IPS-20b (cell line): Measurements from ENCODE around the gene PCDHB6.
"Not testable (repeated sequence)": the region's sequence is repeated elsewhere in the genome, so short reads cannot be mapped to it uniquely, and the experiment has no call there.

ENCODE experiments used
- H3K27ac ChIP-seq: one replicate; pipeline ENCODE4 v1.5.1; 2013; ENCODE audit warnings: low read length
- H3K27me3 ChIP-seq: 2 replicates; pipeline ENCODE4 v1.6.1; 2013; ENCODE audit warnings: mild to moderate bottlenecking, low read length, inconsistent platforms; ENCODE audit not compliant: insufficient read depth
- H3K36me3 ChIP-seq: 2 replicates; pipeline ENCODE4 v1.6.1; 2013; ENCODE audit warnings: low read depth, mild to moderate bottlenecking, inconsistent platforms, low read length, moderate library complexity; ENCODE audit not compliant: insufficient read depth
- H3K4me1 ChIP-seq: 2 replicates; pipeline ENCODE4 v1.6.1; 2013; ENCODE audit warnings: mild to moderate bottlenecking, control low read depth, inconsistent platforms, low read length, moderate library complexity; ENCODE audit not compliant: insufficient read depth
- H3K4me3 ChIP-seq: 2 replicates; pipeline ENCODE4 v1.5.1; 2013; ENCODE audit warnings: mild to moderate bottlenecking, low read length, inconsistent platforms
- H3K9ac ChIP-seq: 2 replicates; pipeline ENCODE4 v1.6.1; 2013; ENCODE audit warnings: low read depth, mild to moderate bottlenecking, inconsistent platforms, low read length, moderate library complexity
- H3K9me3 ChIP-seq: 2 replicates; pipeline ENCODE4 v1.6.1; 2013; ENCODE audit warnings: mild to moderate bottlenecking, low read depth, low read length, inconsistent platforms; ENCODE audit not compliant: insufficient read depth

Gene PCDHB6

GRCh38 chr5:141174291-141175104 lies 24.6 kb downstream of the PCDHB6 start:
- not testable (repeated sequence) for H3K9ac ChIP-seq, H3K4me1 ChIP-seq, H3K4me3 ChIP-seq, H3K27me3 ChIP-seq, H3K27ac ChIP-seq, H3K36me3 ChIP-seq
- peaks cover 28% of the 10 kb centered on the region; the same call in 1 of the 2 replicates for H3K9me3 ChIP-seq

DNA sequence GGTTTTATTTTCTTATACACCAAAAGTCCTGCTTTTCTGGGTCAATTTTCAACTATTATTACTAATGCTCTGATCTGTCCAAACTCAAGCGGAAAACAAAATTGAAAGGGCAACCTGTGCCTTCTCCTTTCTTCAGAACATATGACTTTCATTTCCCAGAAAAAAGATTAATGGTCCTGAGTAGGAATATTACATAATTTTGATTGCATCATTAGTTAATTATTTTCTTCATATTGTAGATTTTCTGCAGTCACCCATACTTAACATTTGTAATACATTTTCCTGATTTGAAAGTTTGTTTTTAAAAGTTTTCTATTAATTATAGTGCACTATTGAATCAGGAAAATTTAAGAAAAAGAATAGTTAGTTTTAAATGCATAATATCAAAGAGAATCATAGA lies 26.1 kb downstream of the PCDHB6 start:
- H3K9me3 ChIP-seq, result peaks cover 32% of the 10 kb centered on the region; the same call in 1 of the 2 replicates
- no peak overlapping the region for H3K4me3 ChIP-seq
- H3K27ac ChIP-seq, result no peak overlapping the region
- H3K4me1 ChIP-seq, result no peaks in the 10 kb centered on the region
- no peaks in the 10 kb centered on the region for H3K36me3 ChIP-seq
- H3K27me3 ChIP-seq, result no peaks in the 10 kb centered on the region
- no peak overlapping the region for H3K9ac ChIP-seq

DNA sequence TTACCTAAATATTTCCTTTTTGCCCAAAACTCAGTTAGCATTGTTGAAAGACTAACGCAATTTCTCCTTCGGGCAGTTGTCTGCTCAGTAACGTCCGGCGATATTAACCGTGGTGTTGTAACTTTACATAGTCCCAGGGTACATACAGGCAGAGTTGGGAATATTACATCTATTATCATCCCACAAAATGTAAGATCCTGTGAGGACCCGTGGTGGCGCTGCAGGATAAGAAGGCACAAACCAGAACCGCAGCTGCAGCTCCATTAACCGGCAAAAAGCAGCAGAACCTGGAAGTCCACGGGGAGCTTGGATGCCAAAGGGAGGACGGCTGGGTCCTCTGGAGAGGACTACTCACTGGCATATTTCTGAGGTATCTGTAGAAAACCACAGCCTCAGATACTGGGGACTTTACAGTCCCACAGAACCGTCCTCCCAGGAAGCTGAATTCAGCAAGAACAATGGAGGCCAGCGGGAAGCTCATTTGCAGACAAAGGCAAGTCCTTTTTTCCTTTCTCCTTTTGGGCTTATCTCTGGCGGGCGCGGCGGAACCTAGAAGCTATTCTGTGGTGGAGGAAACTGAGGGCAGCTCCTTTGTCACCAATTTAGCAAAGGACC lies 27.8 kb downstream of the PCDHB6 start, which contains the start of gene PCDHB8:
TSS of gene PCDHB8 (plus strand) at position 214 of the 615 bp plus-strand sequence. CDS start at position 459, 245 bp downstream.
- not testable (repeated sequence) for H3K27me3 ChIP-seq, H3K36me3 ChIP-seq, H3K4me3 ChIP-seq, H3K4me1 ChIP-seq, H3K27ac ChIP-seq, H3K9ac ChIP-seq
- H3K9me3 ChIP-seq, result peaks cover 32% of the 10 kb centered on the region; the same call in 1 of the 2 replicates

DNA sequence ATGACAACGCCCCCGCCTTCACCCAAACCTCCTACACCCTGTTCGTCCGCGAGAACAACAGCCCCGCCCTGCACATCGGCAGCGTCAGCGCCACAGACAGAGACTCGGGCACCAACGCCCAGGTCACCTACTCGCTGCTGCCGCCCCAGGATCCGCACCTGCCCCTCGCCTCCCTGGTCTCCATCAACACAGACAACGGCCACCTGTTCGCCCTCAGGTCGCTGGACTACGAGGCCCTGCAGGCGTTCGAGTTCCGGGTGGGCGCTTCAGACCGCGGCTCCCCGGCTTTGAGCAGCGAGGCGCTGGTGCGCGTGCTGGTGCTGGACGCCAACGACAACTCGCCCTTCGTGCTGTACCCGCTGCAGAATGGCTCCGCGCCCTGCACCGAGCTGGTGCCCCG lies 29.5 kb downstream of the PCDHB6 start:
- not testable (repeated sequence) for H3K9ac ChIP-seq, H3K27ac ChIP-seq, H3K27me3 ChIP-seq, H3K4me3 ChIP-seq, H3K36me3 ChIP-seq, H3K4me1 ChIP-seq
- peaks cover 32% of the 10 kb centered on the region; the same call in 1 of the 2 replicates for H3K9me3 ChIP-seq

DNA sequence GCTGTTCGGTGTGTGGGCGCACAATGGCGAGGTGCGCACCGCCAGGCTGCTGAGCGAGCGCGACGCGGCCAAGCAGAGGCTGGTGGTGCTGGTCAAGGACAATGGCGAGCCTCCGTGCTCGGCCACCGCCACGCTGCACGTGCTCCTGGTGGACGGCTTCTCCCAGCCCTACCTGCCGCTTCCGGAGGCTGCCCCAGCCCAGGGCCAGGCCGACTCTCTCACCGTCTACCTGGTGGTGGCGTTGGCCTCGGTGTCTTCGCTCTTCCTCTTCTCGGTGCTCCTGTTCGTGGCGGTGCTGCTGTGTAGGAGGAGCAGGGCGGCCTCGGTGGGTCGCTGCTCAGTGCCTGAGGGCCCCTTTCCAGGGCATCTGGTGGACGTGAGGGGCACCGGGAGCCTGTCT lies 30.0 kb downstream of the PCDHB6 start:
- not testable (repeated sequence) for H3K4me1 ChIP-seq, H3K4me3 ChIP-seq, H3K27me3 ChIP-seq, H3K27ac ChIP-seq, H3K9ac ChIP-seq, H3K36me3 ChIP-seq
- H3K9me3 ChIP-seq, result peaks cover 31% of the 10 kb centered on the region; the same call in 1 of the 2 replicates

DNA sequence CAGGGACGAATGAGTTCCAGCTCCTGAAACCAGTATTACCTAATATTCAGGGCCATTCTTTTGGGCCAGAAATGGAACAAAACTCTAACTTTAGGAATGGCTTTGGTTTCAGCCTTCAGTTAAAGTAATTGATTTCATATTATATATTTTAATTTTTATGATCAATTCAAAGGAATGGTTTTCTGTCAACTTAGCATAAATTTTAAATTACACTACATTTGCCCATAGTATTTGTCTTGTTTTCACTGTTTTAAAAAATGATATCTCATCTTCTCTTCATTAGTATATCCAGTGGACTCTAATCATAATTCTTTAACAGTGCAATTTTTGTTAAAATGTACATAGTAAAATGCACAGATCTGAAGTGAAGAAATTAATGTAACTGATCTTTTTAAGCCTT lies 30.5 kb downstream of the PCDHB6 start:
- H3K9me3 ChIP-seq, result peaks cover 26% of the 10 kb centered on the region; the same call in 1 of the 2 replicates
- H3K4me1 ChIP-seq, result no peaks in the 10 kb centered on the region
- no peak overlapping the region for H3K27ac ChIP-seq
- H3K4me3 ChIP-seq, result no peak overlapping the region
- no peaks in the 10 kb centered on the region for H3K36me3 ChIP-seq
- no peak overlapping the region for H3K9ac ChIP-seq
- no peaks in the 10 kb centered on the region for H3K27me3 ChIP-seq

- H3K36me3 ChIP-seq, result no peaks in the 10 kb centered on the region
- H3K4me1 ChIP-seq, result no peaks in the 10 kb centered on the region
- H3K9ac ChIP-seq, result peak within 1 kb of the TSS; percentile 9; the same call in 1 of the 2 replicates
- H3K27me3 ChIP-seq, result no peaks in the 10 kb centered on the region
- no peak within 1 kb of the TSS for H3K27ac ChIP-seq
- peak within 1 kb of the TSS; percentile 51; the same call in 1 of the 2 replicates for H3K4me3 ChIP-seq
- peaks cover 25% of the 10 kb centered on the region for H3K9me3 ChIP-seq
Observed at GRCh38 chr5:141182248-141182647, 32.4 kb downstream of the PCDHB6 start, which contains the start of gene PCDHB16. PCDHB16 (plus strand) TSS chr5:141182387; CDS start chr5:141182560, 173 bp downstream.

DNA sequence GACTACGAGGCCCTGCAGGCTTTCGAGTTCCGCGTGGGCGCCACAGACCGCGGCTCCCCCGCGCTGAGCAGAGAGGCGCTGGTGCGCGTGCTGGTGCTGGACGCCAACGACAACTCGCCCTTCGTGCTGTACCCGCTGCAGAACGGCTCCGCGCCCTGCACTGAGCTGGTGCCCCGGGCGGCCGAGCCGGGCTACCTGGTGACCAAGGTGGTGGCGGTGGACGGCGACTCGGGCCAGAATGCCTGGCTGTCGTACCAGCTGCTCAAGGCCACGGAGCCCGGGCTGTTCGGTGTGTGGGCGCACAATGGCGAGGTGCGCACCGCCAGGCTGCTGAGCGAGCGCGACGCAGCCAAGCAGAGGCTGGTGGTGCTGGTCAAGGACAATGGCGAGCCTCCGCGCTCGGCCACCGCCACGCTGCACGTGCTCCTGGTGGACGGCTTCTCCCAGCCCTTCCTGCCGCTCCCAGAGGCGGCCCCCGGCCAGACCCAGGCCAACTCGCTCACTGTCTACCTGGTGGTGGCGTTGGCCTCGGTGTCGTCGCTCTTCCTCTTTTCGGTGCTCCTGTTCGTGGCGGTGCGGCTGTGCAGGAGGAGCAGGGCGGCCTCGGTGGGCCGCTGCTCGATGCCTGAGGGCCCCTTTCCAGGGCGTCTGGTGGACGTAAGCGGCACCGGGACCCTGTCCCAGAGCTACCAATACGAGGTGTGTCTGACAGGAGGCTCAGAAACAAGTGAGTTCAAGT lies 34.4 kb downstream of the PCDHB6 start:
- H3K9ac ChIP-seq, H3K27ac ChIP-seq, H3K4me3 ChIP-seq, H3K36me3 ChIP-seq, H3K27me3 ChIP-seq, H3K4me1 ChIP-seq: not testable (repeated sequence)
- peaks cover 17% of the 10 kb centered on the region for H3K9me3 ChIP-seq

- Histone ChIP-seq H3K36me3 (no peaks in the 10 kb centered on the region), H3K9me3 (peaks cover 12% of the 10 kb centered on the region), H3K9ac (no peak within 1 kb of the TSS), H3K27ac (no peak within 1 kb of the TSS), H3K4me3 (no peak within 1 kb of the TSS), H3K4me1 (no peaks in the 10 kb centered on the region), H3K27me3 (no peaks in the 10 kb centered on the region)
Observed at GRCh38 chr5:141186897-141187512, 37.1 kb downstream of the PCDHB6 start, which contains the start of gene PCDHB9. PCDHB9 (plus strand) TSS chr5:141187161; CDS start chr5:141187319, 158 bp downstream.

DNA sequence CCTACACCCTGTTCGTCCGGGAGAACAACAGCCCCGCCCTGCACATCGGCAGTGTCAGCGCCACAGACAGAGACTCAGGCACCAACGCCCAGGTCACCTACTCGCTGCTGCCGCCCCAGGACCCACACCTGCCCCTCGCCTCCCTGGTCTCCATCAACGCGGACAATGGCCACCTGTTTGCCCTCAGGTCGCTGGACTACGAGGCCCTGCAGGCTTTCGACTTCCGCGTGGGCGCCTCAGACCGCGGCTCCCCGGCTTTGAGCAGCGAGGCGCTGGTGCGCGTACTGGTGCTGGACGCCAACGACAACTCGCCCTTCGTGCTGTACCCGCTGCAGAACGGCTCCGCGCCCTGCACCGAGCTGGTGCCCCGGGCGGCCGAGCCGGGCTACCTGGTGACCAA lies 38.8 kb downstream of the PCDHB6 start:
- not testable (repeated sequence) for H3K9ac ChIP-seq, H3K36me3 ChIP-seq, H3K9me3 ChIP-seq, H3K27ac ChIP-seq, H3K27me3 ChIP-seq, H3K4me3 ChIP-seq, H3K4me1 ChIP-seq

DNA sequence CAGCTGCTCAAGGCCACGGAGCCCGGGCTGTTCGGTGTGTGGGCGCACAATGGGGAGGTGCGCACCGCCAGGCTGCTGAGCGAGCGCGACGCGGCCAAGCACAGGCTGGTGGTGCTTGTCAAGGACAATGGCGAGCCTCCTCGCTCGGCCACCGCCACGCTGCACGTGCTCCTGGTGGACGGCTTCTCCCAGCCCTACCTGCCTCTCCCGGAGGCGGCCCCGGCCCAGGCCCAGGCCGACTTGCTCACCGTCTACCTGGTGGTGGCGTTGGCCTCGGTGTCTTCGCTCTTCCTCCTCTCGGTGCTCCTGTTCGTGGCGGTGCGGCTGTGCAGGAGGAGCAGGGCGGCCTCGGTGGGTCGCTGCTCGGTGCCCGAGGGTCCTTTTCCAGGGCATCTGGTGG lies 39.3 kb downstream of the PCDHB6 start:
- not testable (repeated sequence) for H3K4me3 ChIP-seq, H3K9ac ChIP-seq, H3K9me3 ChIP-seq, H3K4me1 ChIP-seq, H3K27me3 ChIP-seq, H3K27ac ChIP-seq, H3K36me3 ChIP-seq
